Hematopoietic multipotent progenitor cell (in vitro differentiated cells): ENCODE data around the gene DYRK1A. TPM values are rescaled to one million over a fixed set of nuclear protein-coding genes. Genes with fewer than 3 reads are reported as not detected.

Experiments used
- DNase-seq, 3 donors: peaks; one replicate each; pipeline ENCODE4 v3.0.0-alpha.2; 2011 to 2015; ENCODE audit warnings: low read depth in 2 of 3, low spot score in 2 of 3
- total RNA-seq: library from RNA; depleted of rRNA; stranded (reverse); fragments of >200 nt; gene quantifications from one replicate; pipeline ENCODE4 v1.2.3, GENCODE V29; 2012

Gene DYRK1A
- total RNA-seq, 1 donor: 116 TPM

- DNase-seq: no peak
Measured at GRCh38 chr21:37472581-37472980, 106.0 kb downstream of the DYRK1A start.

- DNase-seq: no peak
Measured at GRCh38 chr21:37473491-37473890, 106.9 kb downstream of the DYRK1A start.

- no peak for DNase-seq
Measured at GRCh38 chr21:37474342-37474741, 107.8 kb downstream of the DYRK1A start.

- DNase-seq: no peak
Measured at GRCh38 chr21:37475186-37475868, 108.8 kb downstream of the DYRK1A start.

GRCh38 chr21:37478794-37479193 lies 112.2 kb downstream of the DYRK1A start:
- DNase-seq: no peak

- DNase-seq: no peak
Measured at GRCh38 chr21:37483776-37484175, 117.2 kb downstream of the DYRK1A start.

GRCh38 chr21:37484535-37485474 lies 118.2 kb downstream of the DYRK1A start:
- DNase-seq: no peak

- no peak for DNase-seq
Measured at GRCh38 chr21:37489553-37489952, 123.0 kb downstream of the DYRK1A start.

- no peak for DNase-seq
Measured at GRCh38 chr21:37490084-37490483, 123.5 kb downstream of the DYRK1A start.

GRCh38 chr21:37496972-37497371 lies 130.4 kb downstream of the DYRK1A start:
- DNase-seq: peak in 2 of 3 donors; percentile 22 to 46

GRCh38 chr21:37498664-37499063 lies 132.1 kb downstream of the DYRK1A start:
- DNase-seq: no peak

- no peak for DNase-seq
Measured at GRCh38 chr21:37502947-37503346, 136.4 kb downstream of the DYRK1A start.

GRCh38 chr21:37503848-37504467 lies 137.4 kb downstream of the DYRK1A start:
- DNase-seq: peak in 1 of 3 donors; percentile 10

GRCh38 chr21:37505963-37506362 lies 139.4 kb downstream of the DYRK1A start:
- no peak for DNase-seq

GRCh38 chr21:37507716-37508115 lies 141.1 kb downstream of the DYRK1A start:
- no peak for DNase-seq

- DNase-seq: no peak
Measured at GRCh38 chr21:37508341-37508740, 141.8 kb downstream of the DYRK1A start.

GRCh38 chr21:37509802-37510393 lies 143.3 kb downstream of the DYRK1A start:
- no peak for DNase-seq

- DNase-seq: no peak
Measured at GRCh38 chr21:37511848-37512247, 145.3 kb downstream of the DYRK1A start.

- no peak for DNase-seq
Measured at GRCh38 chr21:37513383-37513782, 146.8 kb downstream of the DYRK1A start.

GRCh38 chr21:37514038-37514667 lies 147.6 kb downstream of the DYRK1A start:
- DNase-seq: no peak

GRCh38 chr21:37516998-37517397 lies 150.4 kb downstream of the DYRK1A start:
- DNase-seq: no peak
